Measurements from ENCODE around the gene PIGR. TPM values are rescaled to one million over a fixed set of nuclear protein-coding genes. Genes with fewer than 3 reads are reported as not detected.
A peak's percentile ranks its signal among the peaks of the same experiment; 100 is the strongest.

Gene PIGR
- polyA plus RNA-seq, 1 of the 3 experiments (the other 2 are of a cell fraction), result not detected

- Histone ChIP-seq H3K79me2 (ENCODE audit: insufficient read depth) (no peaks in the 10 kb centered on the region), H3K4me1 (ENCODE audit: control insufficient read depth in 1 of 2, insufficient read depth in 2 of 2, low read depth in 1 of 2, low read length in 1 of 2) (peaks cover 0 to 9% of the 10 kb centered on the region in 2 experiments; a peak in 1 of 4 replicates), H3K27ac (ENCODE audit: low read depth in 2 of 2, low read length in 1 of 2) (no peak overlapping the region), H3K9me3 (no peaks in the 10 kb centered on the region), H3K4me3 (ENCODE audit: low read depth in 2 of 2, low read length in 1 of 2) (no peak overlapping the region), H4K20me1 (ENCODE audit: insufficient read depth) (no peaks in the 10 kb centered on the region), H3K36me3 (replicated peaks in 1 of 2; ENCODE audit: control insufficient read depth in 1 of 2, insufficient read depth in 2 of 2, low read length in 1 of 2) (no peaks in the 10 kb centered on the region), H3K27me3 (ENCODE audit: insufficient read depth) (peaks cover 48% of the 10 kb centered on the region), H3F3A (replicated peaks; ENCODE audit: insufficient read depth) (no peaks in the 10 kb centered on the region), H3K9ac (no peak overlapping the region), H2AFZ (ENCODE audit: low read depth) (no peak overlapping the region), H3K9me2 (no peaks in the 10 kb centered on the region), H3K4me2 (no peak overlapping the region)
- DNase-seq, result no peak
- TF ChIP-seq TAF1 (IDR thresholded peaks at IDR 0.05; ENCODE audit: borderline replicate concordance, low read depth, low read length), result no peak
- no peak for TF ChIP-seq ELF1 (IDR thresholded peaks at IDR 0.05)
- WGBS (ENCODE audit: low lambda C conversion rate), result 67% methylated on average over 12 of the region's 12 CpGs
- ChIA-PET CTCF (interaction anchor here (0.9 to 9.4 kb wide), 10 partner anchors 18 to 282 kb away, joined by 3 to 380 read pairs (median 14); no protein-coding TSS in a partner anchor), POLR2A (no interaction called here)
These were observed 32.3 kb downstream of the PIGR start for GRCh38 chr1:206913766-206914537.

GRCh38 chr1:206912445-206913095, 33.7 kb downstream of the PIGR start:
- Histone ChIP-seq H3K79me2 (ENCODE audit: insufficient read depth) (no peaks in the 10 kb centered on the region), H3K9ac (no peak overlapping the region), H3K4me2 (no peak overlapping the region), H3K4me1 (ENCODE audit: control insufficient read depth in 1 of 2, insufficient read depth in 2 of 2, low read depth in 1 of 2, low read length in 1 of 2) (peaks cover 0 to 10% of the 10 kb centered on the region in 2 experiments; a peak in 1 of 4 replicates), H3K27me3 (ENCODE audit: insufficient read depth) (peaks cover 43% of the 10 kb centered on the region), H3F3A (replicated peaks; ENCODE audit: insufficient read depth) (no peaks in the 10 kb centered on the region), H3K9me2 (no peaks in the 10 kb centered on the region), H3K27ac (ENCODE audit: low read depth in 2 of 2, low read length in 1 of 2) (no peak overlapping the region), H3K4me3 (ENCODE audit: low read depth in 2 of 2, low read length in 1 of 2) (no peak overlapping the region; a peak in 1 of 4 replicates), H2AFZ (ENCODE audit: low read depth) (no peak overlapping the region), H3K9me3 (no peaks in the 10 kb centered on the region), H3K36me3 (replicated peaks in 1 of 2; ENCODE audit: control insufficient read depth in 1 of 2, insufficient read depth in 2 of 2, low read length in 1 of 2) (no peaks in the 10 kb centered on the region), H4K20me1 (ENCODE audit: insufficient read depth) (no peaks in the 10 kb centered on the region)
- POLR2A ChIA-PET, result no interaction called here
- DNase-seq, result peak; percentile 81
- CTCF ChIA-PET, result interaction anchor here (0.5 to 9.4 kb wide), 78 partner anchors 10 to 884 kb away, joined by 3 to 380 read pairs (median 6); partner anchors contain the start of genes DYRK3, FCMR, IL10 and IL20
- 22% methylated on average over 7 of the region's 7 CpGs for WGBS (ENCODE audit: low lambda C conversion rate)
- TF ChIP-seq YY1 (IDR thresholded peaks at IDR 0.05; ENCODE audit: low read depth) (no peak), POLR2AphosphoS5 (IDR thresholded peaks at IDR 0.05; ENCODE audit: low read depth, low read length) (no peak), FOSL2 (IDR thresholded peaks at IDR 0.05; ENCODE audit: borderline replicate concordance, low read depth) (no peak), ELF1 (IDR thresholded peaks at IDR 0.05) (no peak), NFIC (IDR thresholded peaks at IDR 0.05; ENCODE audit: borderline replicate concordance) (no peak), CHD2 (IDR thresholded peaks at IDR 0.05; ENCODE audit: low read length, partially characterized antibody) (no peak), TEAD4 (IDR thresholded peaks at IDR 0.05; ENCODE audit: borderline replicate concordance, insufficient read depth) (no peak), RAD21 (IDR thresholded peaks at IDR 0.05; ENCODE audit: low read length) (peak; percentile 92), FOXJ3 (CRISPR knock-in tag; IDR thresholded peaks at IDR 0.05) (no peak), RCOR1 (IDR thresholded peaks at IDR 0.05; ENCODE audit: low read length) (peak; percentile 52; the same call in 1 of the 2 replicates), JUND (IDR thresholded peaks at IDR 0.05) (no peak), MXI1 (IDR thresholded peaks at IDR 0.05; ENCODE audit: low read depth, low read length) (0 out of 2 replicates have a peak, but pooled peaks have one; percentile 38), RXRA (IDR thresholded peaks at IDR 0.05; ENCODE audit: borderline replicate concordance, low read depth) (no peak), TCF12 (IDR thresholded peaks at IDR 0.05) (no peak), NRF1 (IDR thresholded peaks at IDR 0.05; ENCODE audit: low read depth, low read length) (no peak), ZBTB33 (IDR thresholded peaks at IDR 0.05; ENCODE audit: borderline replicate concordance, low read depth) (no peak), SMC3 (IDR thresholded peaks at IDR 0.05; ENCODE audit: low read depth, low read length) (peak; percentile 95), FOXM1 (IDR thresholded peaks at IDR 0.05; ENCODE audit: low read depth) (no peak), USF1 (IDR thresholded peaks at IDR 0.05; ENCODE audit: borderline replicate concordance, low read depth) (no peak), SIN3A (IDR thresholded peaks at IDR 0.05; ENCODE audit: borderline replicate concordance, low read depth, low read length) (no peak), MEF2A (IDR thresholded peaks at IDR 0.05; ENCODE audit: borderline replicate concordance, low read depth) (no peak)

All from SK-N-SH (cell line).